HG03378 (cell line): Measurements from ENCODE around the gene CHI3L2.

Experiments used
- ATAC-seq: cut with Tn5 transposase; IDR thresholded peaks from one replicate; pipeline ENCODE4 v1.9.1; 2021; ENCODE audit warnings: mild to moderate bottlenecking, moderate library complexity; ENCODE audit not compliant: unreplicated experiment

The CHI3L2 gene

GRCh38 chr1:111242805-111243523, 15.5 kb downstream of the CHI3L2 start:
- no peak for ATAC-seq

GRCh38 chr1:111247125-111247838, 19.8 kb downstream of the CHI3L2 start:
- ATAC-seq, result no peak

- ATAC-seq, result no peak
Measured at GRCh38 chr1:111249960-111250359, 22.4 kb downstream of the CHI3L2 start.

GRCh38 chr1:111251570-111251969, 24.1 kb downstream of the CHI3L2 start:
- no peak for ATAC-seq

GRCh38 chr1:111252786-111253185, 25.3 kb downstream of the CHI3L2 start:
- ATAC-seq, result no peak

GRCh38 chr1:111253876-111254275, 26.4 kb downstream of the CHI3L2 start:
- ATAC-seq, result no peak

GRCh38 chr1:111256988-111257658, 29.6 kb downstream of the CHI3L2 start:
- ATAC-seq, result no peak

GRCh38 chr1:111267801-111268508, 40.4 kb downstream of the CHI3L2 start:
- no peak for ATAC-seq

GRCh38 chr1:111269825-111270406, 42.4 kb downstream of the CHI3L2 start:
- ATAC-seq, result no peak

GRCh38 chr1:111270771-111271463, 43.4 kb downstream of the CHI3L2 start:
- no peak for ATAC-seq

GRCh38 chr1:111271464-111271801, 43.9 kb downstream of the CHI3L2 start:
- ATAC-seq, result no peak

- no peak for ATAC-seq
Measured at GRCh38 chr1:111272081-111272480, 44.6 kb downstream of the CHI3L2 start.

- peak; percentile 52 for ATAC-seq
Measured at GRCh38 chr1:111274653-111275052, 47.1 kb downstream of the CHI3L2 start.

GRCh38 chr1:111275079-111275478, 47.6 kb downstream of the CHI3L2 start:
- ATAC-seq, result peak; percentile 28

- no peak for ATAC-seq
Measured at GRCh38 chr1:111275780-111276433, 48.4 kb downstream of the CHI3L2 start.

GRCh38 chr1:111279144-111279543, 51.6 kb downstream of the CHI3L2 start:
- ATAC-seq, result no peak

- ATAC-seq, result no peak
Measured at GRCh38 chr1:111280267-111280666, 52.8 kb downstream of the CHI3L2 start.

GRCh38 chr1:111281411-111281810, 53.9 kb downstream of the CHI3L2 start:
- no peak for ATAC-seq

GRCh38 chr1:111283838-111284237, 56.3 kb downstream of the CHI3L2 start:
- ATAC-seq, result no peak

GRCh38 chr1:111285879-111286278, 58.4 kb downstream of the CHI3L2 start:
- no peak for ATAC-seq
